Tibial nerve (tissue), 4 donors: ENCODE data around the gene NAA50. TPM values are rescaled to one million over a fixed set of nuclear protein-coding genes. Genes with fewer than 3 reads are reported as not detected.
A peak's percentile ranks its signal among the peaks of the same experiment; 100 is the strongest.

ENCODE experiments used
- DNase-seq, 2 donors: peaks; one replicate each; pipeline ENCODE4 v3.0.0-alpha.2; 2019; ENCODE audit warnings: low spot score in 2 of 2
- H3K27ac ChIP-seq, 4 donors: fragments of 200-600 bp; sonication (generic) in 3 of 4; one replicate each; pipeline ENCODE4 v1.5.1; 2017 to 2019; ENCODE audit warnings: mild to moderate bottlenecking in 1 of 4
- H3K27me3 ChIP-seq, 2 donors: fragments of 200-600 bp; sonication (generic) in 1 of 2; one replicate each; pipeline versions ENCODE4 v1.5.1 to v1.6.0; 2017 to 2019
- H3K36me3 ChIP-seq, 3 donors: fragments of 200-600 bp; sonication (generic); one replicate each; pipeline ENCODE4 v1.5.1; 2018 to 2019
- H3K4me1 ChIP-seq, 4 donors: fragments of 200-600 bp; sonication (generic) in 3 of 4; one replicate each; pipeline ENCODE4 v1.5.1; 2017 to 2019
- H3K4me3 ChIP-seq, 4 donors: fragments of 200-600 bp; sonication (generic) in 3 of 4; one replicate each; pipeline ENCODE4 v1.5.1; 2017 to 2019; ENCODE audit warnings: mild to moderate bottlenecking in 1 of 4, moderate library complexity in 1 of 4
- H3K9me3 ChIP-seq, 4 donors: fragments of 200-600 bp; sonication (generic) in 3 of 4; one replicate each; pipeline ENCODE4 v1.5.1; 2017 to 2019
- CTCF ChIP-seq, 5 experiments: fragments of 200-600 bp in 3 of 5; fragments of 450-650 bp in 2 of 5; sonication (generic) in 3 of 5; IDR thresholded peaks; one replicate each; pipeline ENCODE4 v1.5.1; 2016 to 2019; ENCODE audit warnings: antibody characterized with exemption in 5 of 5, mild to moderate bottlenecking in 3 of 5, moderate library complexity in 2 of 5
- EP300 ChIP-seq, 2 donors: sonication (generic); formaldehyde crosslinking; IDR thresholded peaks; one replicate each; pipeline ENCODE4 v1.6.1; 2017; ENCODE audit warnings: antibody characterized with exemption in 2 of 2, mild to moderate bottlenecking in 1 of 2
- POLR2A ChIP-seq, 2 donors: fragments of 450-650 bp; IDR thresholded peaks; one replicate each; pipeline ENCODE4 v1.6.1; 2017; ENCODE audit warnings: antibody characterized with exemption in 2 of 2, mild to moderate bottlenecking in 2 of 2, moderate library complexity in 2 of 2
- WGBS, 2 donors: methylation state at CpG; one replicate each; pipeline ENCODE4 v1.1.5; 2018; 5-methylcytosine and 5-hydroxymethylcytosine counted together
- total RNA-seq, 4 donors: library from RNA; depleted of rRNA; stranded (reverse); fragments of >200 nt; gene quantifications; one replicate each; pipeline ENCODE4 v1.1.0, GENCODE V29; 2016

NAA50 gene
- total RNA-seq, 4 donors from 2014 or later, result 80.7 to 101 (median 89.0) TPM

- WGBS, 2 donors, result 81 to 90% methylated on average over 4 of the region's 4 CpGs
- TF ChIP-seq POLR2A (IDR thresholded peaks at IDR 0.05) (no peak), CTCF (IDR thresholded peaks at IDR 0.05) (no peak), EP300 (IDR thresholded peaks at IDR 0.05) (no peak)
- Histone ChIP-seq H3K9me3 (no peaks in the 10 kb centered on the region), H3K36me3 (peaks cover 0 to 64% (median 0%) of the 10 kb centered on the region in 3 donors), H3K4me1 (peaks cover 0 to 7% (median 0%) of the 10 kb centered on the region in 4 donors), H3K27me3 (no peaks in the 10 kb centered on the region), H3K4me3 (no peak overlapping the region), H3K27ac (no peak overlapping the region)
- DNase-seq, result no peak
Measured at GRCh38 chr3:113673593-113673992, 72.5 kb downstream of the NAA50 start.

GRCh38 chr3:113668015-113668414, 78.0 kb downstream of the NAA50 start:
- no peaks in the 10 kb centered on the region for H3K27me3 ChIP-seq
- peaks cover 0 to 13% (median 0%) of the 10 kb centered on the region in 4 donors for H3K4me1 ChIP-seq
- peaks cover 0 to 63% (median 10%) of the 10 kb centered on the region in 3 donors for H3K36me3 ChIP-seq
- DNase-seq, result no peak
- WGBS, 2 donors, result 38 to 43% methylated on average over 4 of the region's 4 CpGs
- no peak overlapping the region for H3K4me3 ChIP-seq
- no peak for TF ChIP-seq POLR2A (IDR thresholded peaks at IDR 0.05)
- TF ChIP-seq CTCF (IDR thresholded peaks at IDR 0.05), result no peak
- no peak for TF ChIP-seq EP300 (IDR thresholded peaks at IDR 0.05)
- H3K27ac ChIP-seq, result peak overlapping the region in 1 of 4 donors; percentile 4
- H3K9me3 ChIP-seq, result no peaks in the 10 kb centered on the region

Other genes with a start within 250 kb of the NAA50 start
- 10 to 100 TPM; 10.5 to 30.8 (median 16.7) TPM for gene SPICE1, start 231.1 kb downstream of the NAA50 start, total RNA-seq
- gene SIDT1, start 213.7 kb downstream of the NAA50 start, total RNA-seq, result 1 to 10 TPM; 2.7 to 6.8 (median 4.8) TPM
- gene USF3, start 49.6 kb downstream of the NAA50 start, total RNA-seq, result 10 to 100 TPM; 16.8 to 22.6 (median 19.4) TPM
- gene ATP6V1A, start 786 bp upstream of the NAA50 start, total RNA-seq, result 10 to 100 TPM; 28.8 to 38.1 (median 34.2) TPM
- 10 to 100 TPM in 1 of 4 donors, 1 to 10 TPM in 2, under 1 TPM in 1; 0.63 to 12.6 (median 1.2) TPM for gene GRAMD1C, start 92.5 kb upstream of the NAA50 start, total RNA-seq
- 1 to 10 TPM; 2.3 to 4.5 (median 3.2) TPM for gene ZDHHC23, start 201.8 kb upstream of the NAA50 start, total RNA-seq